GM13976 (cell line): ENCODE data around the gene GAMT.

Experiments
- DNase-seq: peaks from one replicate; pipeline ENCODE4 v3.0.0; 2012; ENCODE audit warnings: low spot score
- in situ Hi-C: fragments of 300-500 bp; cut with MboI; formaldehyde crosslinking; loops from one replicate; pipeline ENCODE4 v1.12.0; 2022; ENCODE audit warnings: low sequenced_read_pairs, mixed read lengths, inconsistent platforms; ENCODE audit not compliant: unreplicated experiment
- TF ChIP-seq, protein P1 (sequence below): IDR thresholded peaks from 2 replicates; pipeline ENCODE4 v1.5.1; 2012; ENCODE audit warnings: borderline replicate concordance, mild to moderate bottlenecking; ENCODE audit not compliant: insufficient read depth; ENCODE audit errors: extremely low read depth, missing control alignments, control extremely low read depth

Gene GAMT

DNA sequence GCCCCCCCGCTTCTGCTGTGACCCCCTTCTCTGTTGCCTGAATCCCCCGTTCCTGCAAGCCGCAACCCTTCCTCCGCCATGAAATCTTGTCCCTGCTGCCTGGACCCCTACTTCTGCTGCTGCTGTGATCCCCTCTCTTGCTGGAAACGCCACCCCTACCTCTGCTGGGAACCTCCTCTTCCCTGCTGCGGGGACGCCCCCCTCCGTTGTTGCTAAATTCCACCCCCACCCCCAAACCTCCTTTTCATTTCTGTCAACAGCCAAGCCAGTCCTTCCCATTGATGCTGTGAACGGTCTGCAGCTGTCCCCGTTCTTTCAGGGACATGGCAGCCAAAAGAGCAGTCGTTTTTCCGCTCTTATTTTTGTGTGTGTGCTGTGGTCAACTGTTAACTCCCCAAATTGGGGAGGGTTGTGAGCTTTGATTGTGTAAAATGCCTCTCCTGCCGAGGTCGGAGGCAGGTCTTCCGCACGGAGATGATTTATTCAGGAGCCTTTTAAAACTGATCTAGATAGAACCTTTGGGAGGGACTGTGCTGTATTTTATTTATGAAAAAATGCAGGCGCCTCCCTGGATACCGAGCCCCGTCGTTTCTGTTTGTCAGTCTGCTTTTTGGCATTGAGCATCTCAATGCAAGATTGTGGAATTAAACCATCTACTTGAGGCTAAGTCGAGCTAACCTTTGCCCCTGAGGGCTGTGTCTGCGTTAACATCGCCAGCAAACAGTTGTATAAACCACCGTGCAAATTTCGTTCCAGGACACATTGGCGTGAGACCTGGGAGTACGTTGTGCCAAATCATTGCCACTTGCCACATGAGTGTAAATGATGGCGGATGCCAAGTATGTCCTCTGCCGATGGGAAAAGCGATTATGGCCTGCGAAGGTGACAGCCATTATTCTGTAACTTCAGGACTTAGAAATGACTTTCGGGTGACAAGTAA is 45.5 kb downstream of the GAMT start:
- DNase-seq = peak; percentile 50
- TF ChIP-seq, protein P1, sequence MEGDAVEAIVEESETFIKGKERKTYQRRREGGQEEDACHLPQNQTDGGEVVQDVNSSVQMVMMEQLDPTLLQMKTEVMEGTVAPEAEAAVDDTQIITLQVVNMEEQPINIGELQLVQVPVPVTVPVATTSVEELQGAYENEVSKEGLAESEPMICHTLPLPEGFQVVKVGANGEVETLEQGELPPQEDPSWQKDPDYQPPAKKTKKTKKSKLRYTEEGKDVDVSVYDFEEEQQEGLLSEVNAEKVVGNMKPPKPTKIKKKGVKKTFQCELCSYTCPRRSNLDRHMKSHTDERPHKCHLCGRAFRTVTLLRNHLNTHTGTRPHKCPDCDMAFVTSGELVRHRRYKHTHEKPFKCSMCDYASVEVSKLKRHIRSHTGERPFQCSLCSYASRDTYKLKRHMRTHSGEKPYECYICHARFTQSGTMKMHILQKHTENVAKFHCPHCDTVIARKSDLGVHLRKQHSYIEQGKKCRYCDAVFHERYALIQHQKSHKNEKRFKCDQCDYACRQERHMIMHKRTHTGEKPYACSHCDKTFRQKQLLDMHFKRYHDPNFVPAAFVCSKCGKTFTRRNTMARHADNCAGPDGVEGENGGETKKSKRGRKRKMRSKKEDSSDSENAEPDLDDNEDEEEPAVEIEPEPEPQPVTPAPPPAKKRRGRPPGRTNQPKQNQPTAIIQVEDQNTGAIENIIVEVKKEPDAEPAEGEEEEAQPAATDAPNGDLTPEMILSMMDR = no peak

DNA sequence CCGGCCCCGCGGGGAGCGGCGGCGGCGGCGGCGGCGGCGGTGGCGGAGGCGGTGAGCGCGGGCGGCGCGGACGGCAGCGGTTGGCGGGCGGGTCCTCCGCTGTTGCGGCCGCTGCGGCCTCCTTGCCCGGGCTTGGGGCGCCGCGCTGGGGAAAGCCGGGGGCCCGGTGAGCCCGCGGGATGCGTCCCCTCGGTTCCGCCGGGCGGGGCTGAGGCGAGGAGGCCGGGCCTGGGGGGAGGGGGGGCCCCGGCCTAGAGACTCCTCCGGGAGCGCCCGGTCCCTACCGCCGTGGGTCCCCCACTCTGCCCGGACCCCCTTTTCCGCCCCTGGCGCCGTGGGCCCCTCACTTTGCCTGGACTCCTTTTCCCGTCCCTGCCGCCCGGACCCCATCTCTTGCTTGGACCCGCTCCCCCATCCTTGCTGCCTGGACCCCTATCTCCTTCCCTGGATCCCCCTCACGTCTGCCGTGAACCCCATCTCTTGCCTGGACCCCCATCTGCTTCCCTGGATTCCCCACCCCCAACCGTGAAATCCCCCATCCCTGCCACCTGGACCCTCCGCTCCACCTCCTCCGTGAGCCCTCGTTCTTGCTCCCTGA is 46.3 kb downstream of the GAMT start:
- DNase-seq = peak; percentile 83
- in situ Hi-C loops = no loop called here
- TF ChIP-seq, protein P1 = no peak

More for the DNA sequence above, 45.5 kb downstream of the GAMT start:
- in situ Hi-C loops = no loop called here

DNA sequence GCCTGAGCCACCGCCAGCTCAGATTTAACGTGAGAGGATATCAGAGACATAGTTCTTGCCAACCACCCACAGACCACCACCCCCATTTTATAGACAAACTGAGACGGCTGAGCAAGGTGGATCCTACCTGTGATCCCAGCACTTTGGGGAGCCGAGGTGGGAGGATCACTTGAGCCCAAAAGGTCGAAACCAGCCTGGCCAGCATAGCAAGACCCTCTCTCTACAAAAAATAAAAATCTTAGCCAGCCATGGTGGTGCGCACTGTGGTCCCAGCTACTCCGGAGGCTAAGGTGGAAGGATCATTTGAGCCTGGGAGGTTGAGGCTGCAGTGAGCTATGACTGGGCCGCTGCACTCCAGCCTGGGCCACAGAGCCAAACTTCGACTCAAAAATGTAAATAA is 48.2 kb downstream of the GAMT start:
- in situ Hi-C loops = no loop called here
- DNase-seq = no peak

DNA sequence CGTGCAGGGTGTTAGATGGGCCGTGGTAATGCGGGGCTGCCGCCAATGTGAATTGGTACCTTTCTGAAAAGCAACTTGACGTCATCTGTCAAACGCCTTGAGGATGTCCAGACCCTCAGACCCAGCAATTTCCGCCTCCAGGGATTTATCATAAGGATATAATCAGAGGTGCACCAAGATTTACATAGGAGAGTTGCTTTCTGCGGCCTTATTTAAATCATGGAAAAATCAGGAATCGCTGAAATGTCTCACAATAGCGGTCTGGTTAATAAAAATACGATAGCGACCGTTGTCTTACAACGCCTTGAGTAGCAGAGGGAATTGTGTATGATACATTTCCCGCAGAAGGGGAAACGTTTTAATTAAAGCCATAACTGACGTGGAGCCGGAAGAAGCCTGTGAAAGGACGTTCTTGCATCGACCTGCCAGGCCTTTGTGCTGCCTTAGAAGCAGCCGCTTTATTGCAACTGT is 49.9 kb downstream of the GAMT start:
- no peak for DNase-seq
- TF ChIP-seq, protein P1 = no peak
- in situ Hi-C loops = no loop called here

More for the DNA sequence above, 48.2 kb downstream of the GAMT start:
- TF ChIP-seq, protein P1 = no peak

DNA sequence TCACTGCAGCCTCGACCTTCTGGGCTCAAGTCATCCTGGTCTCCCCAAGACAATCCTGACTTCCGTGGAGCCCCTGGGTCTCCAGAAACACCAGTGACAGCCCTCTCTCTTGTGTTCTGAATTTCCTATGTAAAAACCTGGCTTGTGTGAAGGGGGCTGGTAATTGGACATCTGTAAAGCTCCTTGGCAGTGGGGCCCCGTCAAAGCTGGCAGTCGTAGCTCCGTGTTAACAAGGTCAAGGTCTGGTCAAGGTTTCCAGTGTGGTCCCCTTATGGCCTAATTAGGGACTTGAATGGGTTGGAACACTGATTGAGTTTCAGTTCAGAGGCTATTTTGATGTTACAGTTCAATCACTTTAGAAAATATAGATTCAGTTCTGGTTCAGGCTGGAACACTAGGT is 50.5 kb downstream of the GAMT start:
- no peak for DNase-seq
- TF ChIP-seq, protein P1 = no peak

DNA sequence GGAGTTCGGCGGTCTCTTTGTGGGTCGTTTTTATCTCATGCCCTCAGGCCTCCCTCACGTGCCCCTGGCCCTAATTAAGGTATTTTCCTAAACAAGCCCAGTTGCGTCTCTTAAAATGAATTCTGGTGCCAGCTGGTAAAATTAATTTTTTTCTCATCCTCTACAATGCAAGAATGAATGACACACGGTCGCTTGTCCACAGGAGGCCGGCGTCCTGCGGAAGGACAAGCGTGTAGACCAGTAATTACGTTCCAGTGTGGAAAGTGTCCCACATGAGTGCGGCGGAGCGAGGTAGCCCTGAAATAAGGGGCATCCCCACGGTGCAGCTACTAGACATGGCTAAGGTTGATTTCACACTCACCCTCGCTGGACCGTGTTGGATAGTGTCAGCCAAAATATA is 52.1 kb downstream of the GAMT start:
- DNase-seq = no peak
- in situ Hi-C loops = no loop called here
- TF ChIP-seq, protein P1 = no peak

More for the DNA sequence above, 50.5 kb downstream of the GAMT start:
- in situ Hi-C loops = no loop called here
